KMS-11 (cell line): ENCODE measurements around the gene WDR38.

Experiments used
- H2AFZ ChIP-seq: fragments of 200-600 bp; sonication (generic); 2 replicates; pipeline ENCODE4 v1.6.1; 2016; ENCODE audit warnings: antibody characterized with exemption, mixed run types, low read depth
- H3K27ac ChIP-seq: fragments of 200-600 bp; sonication (generic); 2 replicates; pipeline ENCODE4 v1.6.1; 2016; ENCODE audit warnings: mild to moderate bottlenecking, mixed run types
- H3K27me3 ChIP-seq: fragments of 200-600 bp; sonication (generic); 2 replicates; pipeline ENCODE4 v1.6.1; 2017; ENCODE audit warnings: mild to moderate bottlenecking, low read depth, mixed run types, moderate library complexity; ENCODE audit not compliant: insufficient read depth
- H3K36me3 ChIP-seq: fragments of 200-600 bp; sonication (generic); 2 replicates; pipeline ENCODE4 v1.6.1; 2017; ENCODE audit warnings: mild to moderate bottlenecking, mixed run types; ENCODE audit not compliant: insufficient read depth
- H3K4me1 ChIP-seq: fragments of 200-600 bp; sonication (generic); 2 replicates; pipeline ENCODE4 v1.6.1; 2016; ENCODE audit warnings: mild to moderate bottlenecking, low read depth, mixed run types; ENCODE audit not compliant: poor library complexity, severe bottlenecking
- H3K4me2 ChIP-seq: fragments of 200-600 bp; sonication (generic); 2 replicates; pipeline ENCODE4 v1.7.0; 2016; ENCODE audit warnings: mild to moderate bottlenecking, mixed run types
- H3K4me3 ChIP-seq: fragments of 200-600 bp; sonication (generic); IDR thresholded peaks from 2 replicates; pipeline ENCODE4 v1.6.1; 2017; ENCODE audit warnings: low read depth, low read length, mixed read lengths; ENCODE audit not compliant: insufficient read depth
- H3K79me2 ChIP-seq: fragments of 200-600 bp; sonication (generic); 2 replicates; pipeline ENCODE4 v1.6.1; 2016; ENCODE audit warnings: low read depth, mixed run types; ENCODE audit not compliant: insufficient read depth
- H3K9ac ChIP-seq: fragments of 200-600 bp; sonication (generic); 2 replicates; pipeline ENCODE4 v1.6.1; 2016; ENCODE audit warnings: mild to moderate bottlenecking, mixed run types
- H4K20me1 ChIP-seq: fragments of 200-600 bp; sonication (generic); 2 replicates; pipeline ENCODE4 v1.6.1; 2016; ENCODE audit warnings: mild to moderate bottlenecking, mixed run types; ENCODE audit not compliant: insufficient read depth
- CTCF ChIP-seq: fragments of 200-600 bp; sonication (generic); conservative IDR thresholded peaks from 2 replicates; pipeline ENCODE4 v1.6.1; 2017; ENCODE audit warnings: low read depth, mild to moderate bottlenecking, antibody characterized with exemption, low read length, moderate library complexity, mixed read lengths

The WDR38 gene

GRCh38 chr9:124809211-124809610 lies 44.0 kb upstream of the WDR38 start:
- no peak overlapping the region for H3K4me2 ChIP-seq
- no peaks in the 10 kb centered on the region for H3K4me1 ChIP-seq
- H2AFZ ChIP-seq: no peak overlapping the region
- no peak overlapping the region for H3K4me3 ChIP-seq
- no peak overlapping the region for H3K9ac ChIP-seq
- TF ChIP-seq CTCF: no peak
- no peaks in the 10 kb centered on the region for H4K20me1 ChIP-seq
- H3K27ac ChIP-seq: no peak overlapping the region
- H3K27me3 ChIP-seq: no peaks in the 10 kb centered on the region
- H3K36me3 ChIP-seq: no peaks in the 10 kb centered on the region
- H3K79me2 ChIP-seq: no peaks in the 10 kb centered on the region

- Histone ChIP-seq H3K4me2 (no peak overlapping the region), H3K27me3 (no peaks in the 10 kb centered on the region), H3K36me3 (no peaks in the 10 kb centered on the region), H3K4me3 (no peak overlapping the region), H3K4me1 (no peaks in the 10 kb centered on the region), H3K27ac (no peak overlapping the region), H4K20me1 (no peaks in the 10 kb centered on the region), H3K9ac (no peak overlapping the region), H2AFZ (no peak overlapping the region), H3K79me2 (no peaks in the 10 kb centered on the region)
- TF ChIP-seq CTCF: no peak
Observed at GRCh38 chr9:124809741-124810500, 43.3 kb upstream of the WDR38 start.

- H3K4me2 ChIP-seq: no peak overlapping the region
- no peaks in the 10 kb centered on the region for H3K36me3 ChIP-seq
- no peak overlapping the region for H3K27ac ChIP-seq
- no peak overlapping the region for H3K4me3 ChIP-seq
- no peak overlapping the region for H3K9ac ChIP-seq
- H3K4me1 ChIP-seq: no peaks in the 10 kb centered on the region
- TF ChIP-seq CTCF: no peak
- no peaks in the 10 kb centered on the region for H3K27me3 ChIP-seq
- no peaks in the 10 kb centered on the region for H4K20me1 ChIP-seq
- no peak overlapping the region for H2AFZ ChIP-seq
- no peaks in the 10 kb centered on the region for H3K79me2 ChIP-seq
Observed at GRCh38 chr9:124810663-124811355, 42.5 kb upstream of the WDR38 start.

GRCh38 chr9:124812441-124812876 lies 40.8 kb upstream of the WDR38 start:
- no peaks in the 10 kb centered on the region for H3K4me1 ChIP-seq
- no peak overlapping the region for H3K4me2 ChIP-seq
- H3K9ac ChIP-seq: no peak overlapping the region
- TF ChIP-seq CTCF: no peak
- no peaks in the 10 kb centered on the region for H3K36me3 ChIP-seq
- H3K79me2 ChIP-seq: no peaks in the 10 kb centered on the region
- no peaks in the 10 kb centered on the region for H4K20me1 ChIP-seq
- no peaks in the 10 kb centered on the region for H3K27me3 ChIP-seq
- no peak overlapping the region for H3K4me3 ChIP-seq
- no peak overlapping the region for H3K27ac ChIP-seq
- no peak overlapping the region for H2AFZ ChIP-seq
